ENCODE results near the gene RAVER1.

GRCh38 chr19:10368101-10368803, 34.9 kb upstream of the RAVER1 start:
- TF ChIP-seq EZH2 (IDR thresholded peaks at IDR 0.05; ENCODE audit: insufficient read depth, poor library complexity, severe bottlenecking) (no peak), EZH2phosphoT487 (IDR thresholded peaks at IDR 0.05; ENCODE audit: insufficient read depth, low read depth) (no peak)
